OCI-LY1 (cell line): Measurements from ENCODE around the gene PVALB.
"Not testable (repeated sequence)": the region's sequence is repeated elsewhere in the genome, so short reads cannot be mapped to it uniquely, and the experiment has no call there.

ENCODE experiments used
- CTCF ChIP-seq: fragments of 200-600 bp; sonication (generic), shearing (Covaris generic); IDR thresholded peaks from 2 replicates; pipeline ENCODE4 v1.5.1; 2017; ENCODE audit warnings: mild to moderate bottlenecking, antibody characterized with exemption, low read length, moderate library complexity, mixed read lengths
- EZH2 ChIP-seq: fragments of 200-600 bp; sonication (generic), shearing (Covaris generic); IDR thresholded peaks from 2 replicates; pipeline ENCODE4 v1.8.0; 2017; ENCODE audit warnings: borderline replicate concordance, mixed run types, mild to moderate bottlenecking, antibody characterized with exemption, low read length, moderate library complexity, mixed read lengths

GRCh38 chr22:36754881-36755280 lies 62.0 kb downstream of the PVALB start:
- not testable (repeated sequence) for TF ChIP-seq EZH2, CTCF
